Ureter (tissue), 1 donor: ENCODE measurements around the gene ENTPD8. TPM values are rescaled to one million over a fixed set of nuclear protein-coding genes. Genes with fewer than 3 reads are reported as not detected.
"Not testable (repeated sequence)": the region's sequence is repeated elsewhere in the genome, so short reads cannot be mapped to it uniquely, and the experiment has no call there.

Experiments used
- DNase-seq: peaks from one replicate; pipeline ENCODE4 v3.0.0-alpha.2; 2020; ENCODE audit warnings: low spot score
- total RNA-seq: library from RNA; stranded (reverse); gene quantifications from one replicate; pipeline ENCODE4 v1.2.4, GENCODE V29; 2023
- donor health status: DM: yes; HTN: yes; CAD: no.

The ENTPD8 gene
- total RNA-seq, 1 donor from 2014 or later: not detected

GRCh38 chr9:137475666-137476065 lies 34.5 kb upstream of the ENTPD8 start:
- DNase-seq: no peak

- no peak for DNase-seq
Measured at GRCh38 chr9:137474271-137474670, 33.1 kb upstream of the ENTPD8 start.

- DNase-seq: no peak
Measured at GRCh38 chr9:137470785-137471184, 29.6 kb upstream of the ENTPD8 start.

- DNase-seq: no peak
Measured at GRCh38 chr9:137467896-137468295, 26.7 kb upstream of the ENTPD8 start.

GRCh38 chr9:137467161-137467581 lies 26.0 kb upstream of the ENTPD8 start:
- no peak for DNase-seq

GRCh38 chr9:137466389-137467085 lies 25.4 kb upstream of the ENTPD8 start:
- not testable (repeated sequence) for DNase-seq

- no peak for DNase-seq
Measured at GRCh38 chr9:137465720-137466388, 24.7 kb upstream of the ENTPD8 start.

- no peak for DNase-seq
Measured at GRCh38 chr9:137465000-137465719, 24.0 kb upstream of the ENTPD8 start.

GRCh38 chr9:137464291-137464999 lies 23.3 kb upstream of the ENTPD8 start:
- DNase-seq: no peak

- no peak for DNase-seq
Measured at GRCh38 chr9:137463931-137464290, 22.8 kb upstream of the ENTPD8 start.

GRCh38 chr9:137462986-137463930 lies 22.1 kb upstream of the ENTPD8 start:
- no peak for DNase-seq

- DNase-seq: no peak
Measured at GRCh38 chr9:137462396-137462985, 21.3 kb upstream of the ENTPD8 start.

GRCh38 chr9:137461663-137462395 lies 20.7 kb upstream of the ENTPD8 start:
- no peak for DNase-seq

- no peak for DNase-seq
Measured at GRCh38 chr9:137461316-137461662, 20.1 kb upstream of the ENTPD8 start.

GRCh38 chr9:137460363-137461315 lies 19.5 kb upstream of the ENTPD8 start:
- DNase-seq: peak; percentile 44

GRCh38 chr9:137459601-137460362 lies 18.6 kb upstream of the ENTPD8 start:
- no peak for DNase-seq

- peak; percentile 94 for DNase-seq
Measured at GRCh38 chr9:137459152-137459600, 18.0 kb upstream of the ENTPD8 start, which contains the start of gene NSMF. Gene NSMF, minus strand, starts transcription at chr9:137459334. Its CDS starts 232 bp downstream, at chr9:137459102.
